Keratinocyte (primary cell): Measurements from ENCODE around the gene SDC1. TPM values are rescaled to one million over a fixed set of nuclear protein-coding genes. Genes with fewer than 3 reads are reported as not detected.

Experiments used
- DNase-seq: peaks from one replicate; pipeline ENCODE4 v3.0.0-alpha.2; 2011; ENCODE audit warnings: low read depth, missing footprints, low spot score
- FAIRE-seq: peaks from 2 replicates; lab custom pipeline; 2011; peaks lifted over from hg19 to GRCh38; lab: Jason Lieb, UNC
- H2AFZ ChIP-seq: 2 replicates; pipeline ENCODE4 v1.6.0; 2012; ENCODE audit warnings: low read length, control low read depth, inconsistent platforms; ENCODE audit not compliant: control insufficient read depth
- H3K27ac ChIP-seq: 2 replicates; pipeline ENCODE4 v1.5.1; 2011; ENCODE audit warnings: low read length; ENCODE audit not compliant: control insufficient read depth, insufficient read depth
- H3K27me3 ChIP-seq: 3 replicates; pipeline ENCODE4 v1.6.0; 2011; ENCODE audit warnings: low read length; ENCODE audit not compliant: control insufficient read depth, insufficient read depth; ENCODE audit errors: extremely low read depth
- H3K36me3 ChIP-seq, 2 experiments: 2 replicates in 1 of 2; 3 replicates in 1 of 2; pipeline ENCODE4 v1.5.1; 2011; ENCODE audit warnings: low read length in 2 of 2, mild to moderate bottlenecking in 1 of 2; ENCODE audit not compliant: control insufficient read depth in 2 of 2, insufficient read depth in 2 of 2; ENCODE audit errors: extremely low read depth in 1 of 2
- H3K4me1 ChIP-seq: 3 replicates; pipeline ENCODE4 v1.5.1; 2011; ENCODE audit warnings: low read length; ENCODE audit not compliant: control insufficient read depth, insufficient read depth; ENCODE audit errors: extremely low read depth
- H3K4me2 ChIP-seq: 3 replicates; pipeline ENCODE4 v1.6.0; 2011; ENCODE audit warnings: low read depth, low read length; ENCODE audit not compliant: control insufficient read depth, insufficient read depth; ENCODE audit errors: extremely low read depth
- H3K4me3 ChIP-seq, 3 experiments: fragments of 200-600 bp in 1 of 3; sonication (generic) in 1 of 3; 2 replicates in 2 of 3; 3 replicates in 1 of 3; pipeline ENCODE4 v1.5.1; 2011 to 2016; ENCODE audit warnings: low read length in 3 of 3, mild to moderate bottlenecking in 3 of 3, control low read depth in 2 of 3, inconsistent platforms in 1 of 3, low read depth in 1 of 3, mixed read lengths in 1 of 3, mixed run types in 1 of 3, moderate library complexity in 1 of 3; ENCODE audit not compliant: control insufficient read depth in 2 of 3, insufficient read depth in 2 of 3; ENCODE audit errors: extremely low read depth in 1 of 3
- H3K79me2 ChIP-seq: 2 replicates; pipeline ENCODE4 v1.6.0; 2012; ENCODE audit warnings: low read length; ENCODE audit not compliant: control insufficient read depth, insufficient read depth
- H3K9ac ChIP-seq: 3 replicates; pipeline ENCODE4 v1.6.0; 2011; ENCODE audit warnings: low read length; ENCODE audit not compliant: control insufficient read depth, insufficient read depth; ENCODE audit errors: extremely low read depth
- H3K9me1 ChIP-seq: 3 replicates; pipeline ENCODE4 v1.6.0; 2011; ENCODE audit warnings: low read length; ENCODE audit not compliant: control insufficient read depth, insufficient read depth; ENCODE audit errors: extremely low read depth
- H3K9me3 ChIP-seq: 2 replicates; pipeline ENCODE4 v1.5.1; 2012; ENCODE audit warnings: low read depth, low read length; ENCODE audit not compliant: control insufficient read depth
- H4K20me1 ChIP-seq: 3 replicates; pipeline ENCODE4 v1.6.0; 2011; ENCODE audit warnings: low read length; ENCODE audit not compliant: control insufficient read depth, insufficient read depth; ENCODE audit errors: extremely low read depth
- EZH2 ChIP-seq: IDR thresholded peaks from one replicate; pipeline ENCODE4 v1.6.1; 2012; ENCODE audit warnings: inconsistent platforms, mild to moderate bottlenecking, low read length, moderate library complexity
- dilution Hi-C: fragments of 300-500 bp; cut with MboI; formaldehyde crosslinking; loops from one replicate; pipeline ENCODE4 v1.7.0; 2020; ENCODE audit warnings: low sequenced_read_pairs; ENCODE audit not compliant: extremely low pct_ligation_motif_present
- polyA plus RNA-seq, 5 experiments: library from polyadenylated mRNA; depleted of rRNA in 3 of 5; stranded (reverse) in 3 of 5; stranded (forward) in 1 of 5; unstranded in 1 of 5; fragments of >200 nt; gene quantifications; 1 replicate in 1 of 5; 2 replicates in 3 of 5; 3 replicates in 1 of 5; pipeline versions ENCODE4 v1.2.1 to v1.2.3, GENCODE V29; 2011 to 2012; ENCODE audit warnings: missing spikeins in 2 of 5, low read depth in 1 of 5, low replicate concordance in 1 of 5
- TF ChIP-seq, protein P1 (sequence below), 3 experiments: IDR thresholded peaks in 1 of 3; conservative IDR thresholded peaks in 1 of 3; optimal IDR thresholded peaks in 1 of 3; 2 replicates in 2 of 3; 3 replicates in 1 of 3; pipeline versions ENCODE3 to v1.5.1; 2011; ENCODE audit warnings: low read length in 3 of 3, mild to moderate bottlenecking in 3 of 3, moderate library complexity in 2 of 3, control low read depth in 1 of 3, inconsistent platforms in 1 of 3; ENCODE audit not compliant: insufficient read depth in 2 of 3; ENCODE audit errors: extremely low read depth in 1 of 3

SDC1 gene
- polyA plus RNA-seq, 1 donor (not counting 4 experiments of a cell fraction or from before 2014, with no cell fraction given), result 696 TPM

DNA sequence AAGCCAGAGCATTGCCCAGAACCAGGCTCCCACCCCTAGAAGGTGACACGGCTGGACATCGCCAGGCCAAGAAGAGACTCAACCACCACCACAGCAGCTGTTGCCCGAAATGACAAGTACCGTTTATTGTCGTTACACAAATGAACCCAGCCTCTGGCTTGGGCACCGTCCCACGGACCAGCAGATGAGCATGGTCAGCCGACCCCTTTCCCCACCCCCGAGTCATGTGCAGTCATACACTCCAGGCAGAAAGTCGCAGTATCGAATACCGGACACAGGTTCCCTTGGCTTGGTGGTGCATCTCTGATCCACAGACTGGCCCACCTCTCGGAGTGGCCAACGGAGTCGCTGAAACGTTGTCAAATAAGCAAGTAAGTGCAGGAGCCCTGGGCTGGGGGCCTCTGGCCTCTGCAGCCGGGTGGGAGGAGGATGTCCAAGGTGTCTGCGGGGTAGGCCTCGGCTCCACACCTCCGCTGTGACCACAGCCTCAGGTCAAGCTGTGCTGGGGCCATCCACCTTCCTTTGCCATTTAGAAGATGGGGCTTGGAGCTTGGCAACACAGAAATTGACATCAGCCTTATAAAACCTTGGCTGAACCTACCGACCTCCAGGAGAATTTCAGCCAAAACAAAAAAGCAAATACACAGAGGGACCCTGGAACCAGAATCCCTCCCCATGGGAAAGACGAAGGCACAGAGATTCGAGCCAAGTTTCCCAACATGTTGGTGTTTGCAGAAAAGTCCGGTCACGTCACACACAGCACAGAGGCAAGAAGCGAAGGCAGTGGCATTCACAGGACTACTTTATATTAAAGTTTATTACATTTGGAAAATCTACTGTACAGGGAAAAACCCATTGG lies 24.0 kb downstream of the SDC1 start:
- H3K4me3 ChIP-seq, result no peak overlapping the region
- H3K27ac ChIP-seq, result no peak overlapping the region
- H3K9me1 ChIP-seq, result no peaks in the 10 kb centered on the region
- peaks cover 32% of the 10 kb centered on the region for H4K20me1 ChIP-seq
- no peak overlapping the region for H2AFZ ChIP-seq
- H3K4me1 ChIP-seq, result peaks cover 29% of the 10 kb centered on the region
- no peak overlapping the region for H3K9ac ChIP-seq
- TF ChIP-seq, protein P1, sequence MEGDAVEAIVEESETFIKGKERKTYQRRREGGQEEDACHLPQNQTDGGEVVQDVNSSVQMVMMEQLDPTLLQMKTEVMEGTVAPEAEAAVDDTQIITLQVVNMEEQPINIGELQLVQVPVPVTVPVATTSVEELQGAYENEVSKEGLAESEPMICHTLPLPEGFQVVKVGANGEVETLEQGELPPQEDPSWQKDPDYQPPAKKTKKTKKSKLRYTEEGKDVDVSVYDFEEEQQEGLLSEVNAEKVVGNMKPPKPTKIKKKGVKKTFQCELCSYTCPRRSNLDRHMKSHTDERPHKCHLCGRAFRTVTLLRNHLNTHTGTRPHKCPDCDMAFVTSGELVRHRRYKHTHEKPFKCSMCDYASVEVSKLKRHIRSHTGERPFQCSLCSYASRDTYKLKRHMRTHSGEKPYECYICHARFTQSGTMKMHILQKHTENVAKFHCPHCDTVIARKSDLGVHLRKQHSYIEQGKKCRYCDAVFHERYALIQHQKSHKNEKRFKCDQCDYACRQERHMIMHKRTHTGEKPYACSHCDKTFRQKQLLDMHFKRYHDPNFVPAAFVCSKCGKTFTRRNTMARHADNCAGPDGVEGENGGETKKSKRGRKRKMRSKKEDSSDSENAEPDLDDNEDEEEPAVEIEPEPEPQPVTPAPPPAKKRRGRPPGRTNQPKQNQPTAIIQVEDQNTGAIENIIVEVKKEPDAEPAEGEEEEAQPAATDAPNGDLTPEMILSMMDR (optimal IDR thresholded peaks at IDR 0.05 in 1 of 3, IDR thresholded peaks at IDR 0.05 in 1 of 3, conservative IDR thresholded peaks at IDR 0.05 in 1 of 3; ENCODE audit: extremely low read depth in 1 of 3, insufficient read depth in 2 of 3, low read length in 3 of 3), result no peak
- H3K79me2 ChIP-seq, result peaks cover 9% of the 10 kb centered on the region
- dilution Hi-C loops, result no loop called here
- DNase-seq (no peak), FAIRE-seq (no peak)
- H3K27me3 ChIP-seq, result no peaks in the 10 kb centered on the region
- H3K4me2 ChIP-seq, result no peak overlapping the region
- H3K9me3 ChIP-seq, result no peaks in the 10 kb centered on the region
- peaks cover 30 to 51% of the 10 kb centered on the region in 2 experiments for H3K36me3 ChIP-seq

DNA sequence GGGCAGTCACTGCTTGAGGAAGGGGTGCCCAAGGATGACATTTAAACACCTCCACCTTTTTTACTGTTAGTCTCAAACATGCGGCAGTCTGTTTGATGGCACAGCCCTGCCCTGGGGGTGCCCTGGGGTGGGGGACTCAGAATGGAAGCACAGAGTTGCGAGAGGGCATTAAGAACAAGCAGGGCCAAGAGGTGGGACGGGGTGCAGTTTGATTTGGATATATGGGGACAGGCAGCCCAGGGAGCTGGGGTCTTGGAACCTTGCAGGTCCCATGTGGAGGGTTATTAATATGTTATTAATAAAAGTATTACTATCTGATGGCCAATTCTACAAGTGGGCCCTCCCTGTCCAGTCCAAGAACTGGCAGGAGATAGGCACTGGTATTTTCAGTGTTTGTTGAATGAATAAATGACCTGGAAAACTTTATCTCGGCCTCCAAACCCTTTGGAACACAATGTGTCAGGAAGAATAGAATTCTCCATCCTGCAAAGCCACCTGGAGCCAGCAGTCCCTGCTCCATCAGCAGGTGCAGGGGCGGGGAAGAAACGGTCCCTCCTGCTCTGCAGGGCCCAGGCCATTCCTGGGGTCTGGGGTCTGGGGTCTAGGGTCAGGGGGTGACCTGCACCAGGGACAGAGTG lies 25.2 kb downstream of the SDC1 start:
- FAIRE-seq, result no peak
- no peak for TF ChIP-seq EZH2
- Histone ChIP-seq H3K9ac (no peak overlapping the region), H3K27me3 (no peaks in the 10 kb centered on the region), H4K20me1 (peaks cover 21% of the 10 kb centered on the region), H3K9me1 (no peaks in the 10 kb centered on the region), H2AFZ (no peak overlapping the region), H3K27ac (no peak overlapping the region), H3K36me3 (peaks cover 23 to 41% of the 10 kb centered on the region in 2 experiments), H3K9me3 (no peaks in the 10 kb centered on the region), H3K4me3 (no peak overlapping the region), H3K4me2 (no peak overlapping the region), H3K4me1 (peaks cover 29% of the 10 kb centered on the region), H3K79me2 (no peaks in the 10 kb centered on the region)
- DNase-seq, result no peak
- dilution Hi-C loops, result no loop called here
